ENCODE results near the gene TRIM46. TPM values are rescaled to one million over a fixed set of nuclear protein-coding genes. Genes with fewer than 3 reads are reported as not detected.

TRIM46 gene
- total and polyA plus RNA-seq, 2 of the 13 experiments (the other 11 are each of a cell fraction or from before 2014, with no cell fraction given): 0.04 to 0.09 TPM

GRCh38 chr1:155124503-155125463 is 48.9 kb upstream of the TRIM46 start:
- ChIA-PET CTCF (ENCODE audit: low intra/inter-chr PET ratio, low total read pairs) (interaction anchor here (1.0 to 2.0 kb wide), 2 partner anchors 31 to 43 kb away, joined by 3 to 8 read pairs; no protein-coding TSS in a partner anchor), POLR2A (interaction anchor here (1.1 to 6.4 kb wide), 20 partner anchors 10 to 152 kb away, joined by 3 to 144 read pairs (median 8); partner anchors contain the start of genes ADAM15, CKS1B, CLK2 and DPM3)
- peak overlapping the region; percentile 99 for H3K9ac ChIP-seq (ENCODE audit: insufficient read depth, low read depth, low read length)
- BruUV-seq (replicated peaks): no TSS peak
- FAIRE-seq (peak; percentile 39), DNase-seq (ENCODE audit: low spot score) (no peak), ATAC-seq (peak; percentile 1; the same call in 1 of the 3 replicates)
- in situ Hi-C loops (cut with HindIII; ENCODE audit: extremely low pct_ligation_motif_present, low pct_unique_long_range_greater_than_20kb) (loop anchor here (5.0 kb wide), 1 partner anchor 32 kb away; no protein-coding TSS in a partner anchor), intact Hi-C loops (cut with micrococcal nuclease; ENCODE audit: unreplicated experiment) (loop anchor here (5.0 kb wide), 2 partner anchors 32 to 958 kb away; partner anchors contain the start of gene MEX3A)
- no peaks in the 10 kb centered on the region for H3K9me3 ChIP-seq (ENCODE audit: low read length)
- 0 out of 5 replicates have a peak, but pooled peaks cover 0 to 6% of the 10 kb centered on the region in 2 experiments for H3K36me3 ChIP-seq (replicated peaks in 1 of 2; ENCODE audit: control insufficient read depth in 1 of 2, insufficient read depth in 2 of 2, low read length in 2 of 2)
- H3K27me3 ChIP-seq (ENCODE audit: control insufficient read depth in 1 of 2, insufficient read depth in 2 of 2, low read length in 2 of 2): no peaks in the 10 kb centered on the region; a peak in 1 of 5 replicates
- 7% methylated on average over 9 of the region's 16 CpGs for WGBS (ENCODE audit: low lambda C conversion rate)
- peaks cover 30% of the 10 kb centered on the region for H3K79me2 ChIP-seq (ENCODE audit: insufficient read depth, low read length)
- peaks cover 6% of the 10 kb centered on the region; the same call in 1 of the 2 replicates for H4K20me1 ChIP-seq (ENCODE audit: insufficient read depth, low read length)
- H2AFZ ChIP-seq (ENCODE audit: low read length): no peak overlapping the region
- H3K4me3 ChIP-seq (replicated peaks in 1 of 3; ENCODE audit: insufficient read depth in 1 of 3, low read depth in 2 of 3, low read length in 3 of 3): peak overlapping the region; percentile 56 to 99 (median 96)
- H3K4me2 ChIP-seq (ENCODE audit: low read depth, low read length): peak overlapping the region; percentile 86
- peak overlapping the region; percentile 100 for H3K27ac ChIP-seq (ENCODE audit: extremely low read length, insufficient read depth, low read length)
- peaks cover 35% of the 10 kb centered on the region for H3K4me1 ChIP-seq (ENCODE audit: insufficient read depth, low read length)
- TF ChIP-seq ZNF292 (CRISPR knock-in tag; IDR thresholded peaks at IDR 0.05; ENCODE audit: borderline replicate concordance, low read depth) (peak; percentile 52; the same call in 1 of the 2 replicates), SALL1 (CRISPR knock-in tag; IDR thresholded peaks at IDR 0.05) (peak; percentile 55), SKIL (CRISPR knock-in tag; IDR thresholded peaks at IDR 0.05; ENCODE audit: borderline replicate concordance) (0 out of 2 replicates have a peak, but pooled peaks have one; percentile 17), ZNF318 (CRISPR knock-in tag; IDR thresholded peaks at IDR 0.05) (no peak), ZNF232 (CRISPR knock-in tag; IDR thresholded peaks at IDR 0.05; ENCODE audit: borderline replicate concordance) (0 out of 2 replicates have a peak, but pooled peaks have one; percentile 48), ZNF788 (CRISPR knock-in tag; IDR thresholded peaks at IDR 0.05; ENCODE audit: borderline replicate concordance) (0 out of 2 replicates have a peak, but pooled peaks have one; percentile 52), SP5 (CRISPR knock-in tag; IDR thresholded peaks at IDR 0.05; ENCODE audit: borderline replicate concordance, low read depth) (peak; percentile 65), ZBTB43 (CRISPR knock-in tag; conservative IDR thresholded peaks at IDR 0.05) (no peak)
